ENCODE measurements around the gene MAG. TPM values are rescaled to one million over a fixed set of nuclear protein-coding genes. Genes with fewer than 3 reads are reported as not detected.

MAG gene
- total RNA-seq, 4 donors from 2014 or later, result 0.10 TPM; not detected in 3

DNA sequence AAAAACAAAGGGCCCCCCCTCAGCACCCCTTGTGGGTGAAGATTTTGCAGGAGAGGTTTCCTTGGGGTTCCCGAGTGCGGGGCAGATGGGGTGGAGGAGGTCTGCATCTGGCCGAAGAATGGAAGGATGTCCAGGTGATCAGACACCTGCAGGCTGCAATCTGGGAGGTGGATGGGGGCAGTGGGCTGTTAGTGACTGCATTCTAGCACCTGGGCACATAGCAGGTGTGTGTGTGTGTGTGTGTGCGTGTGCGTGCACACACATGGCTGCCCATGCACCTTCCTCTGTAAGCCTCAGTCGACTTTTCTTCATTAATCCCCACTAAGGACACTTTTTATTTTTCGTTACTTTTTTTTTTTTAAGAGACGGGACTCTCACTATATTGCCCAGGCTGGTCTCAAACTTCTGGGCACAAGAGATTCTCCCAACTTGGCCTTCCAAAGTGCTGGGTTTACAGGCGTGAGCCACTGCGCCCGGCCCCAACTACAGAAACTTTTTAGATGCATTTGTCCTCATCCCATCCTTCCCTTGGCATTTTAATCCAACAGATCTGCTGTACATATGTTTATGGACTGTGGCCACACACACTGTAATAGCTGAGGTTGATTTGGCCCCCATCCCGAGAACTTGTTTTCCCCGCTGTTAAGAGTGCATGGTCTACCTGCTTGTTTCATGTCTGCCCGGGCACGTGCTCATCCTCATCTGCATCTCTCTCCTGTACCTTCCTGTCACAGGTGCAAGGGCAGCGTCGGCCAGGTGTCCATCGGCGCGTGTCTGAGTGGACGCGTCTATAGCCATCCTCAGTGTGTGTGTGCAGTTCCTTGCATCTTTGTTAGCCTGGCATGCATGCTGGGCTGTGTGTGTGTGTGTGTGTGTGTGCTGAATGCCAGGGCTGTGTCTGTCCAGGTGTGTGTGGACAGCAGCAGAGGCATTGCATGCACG lies 731 bp downstream of the MAG start:
- H3K4me3 ChIP-seq (ENCODE audit: low read depth, poor library complexity, severe bottlenecking), result no peak overlapping the region
- no peak for DNase-seq (ENCODE audit: low spot score in 2 of 2)
- WGBS, 2 donors, result 35 to 38% methylated on average over 22 to 23 of the region's 23 CpGs
- intact Hi-C loops (cut with DNase I; ENCODE audit: low total_unique reads), result no loop called here
- TF ChIP-seq POLR2A (IDR thresholded peaks at IDR 0.05), result no peak
- TF ChIP-seq, protein P1, sequence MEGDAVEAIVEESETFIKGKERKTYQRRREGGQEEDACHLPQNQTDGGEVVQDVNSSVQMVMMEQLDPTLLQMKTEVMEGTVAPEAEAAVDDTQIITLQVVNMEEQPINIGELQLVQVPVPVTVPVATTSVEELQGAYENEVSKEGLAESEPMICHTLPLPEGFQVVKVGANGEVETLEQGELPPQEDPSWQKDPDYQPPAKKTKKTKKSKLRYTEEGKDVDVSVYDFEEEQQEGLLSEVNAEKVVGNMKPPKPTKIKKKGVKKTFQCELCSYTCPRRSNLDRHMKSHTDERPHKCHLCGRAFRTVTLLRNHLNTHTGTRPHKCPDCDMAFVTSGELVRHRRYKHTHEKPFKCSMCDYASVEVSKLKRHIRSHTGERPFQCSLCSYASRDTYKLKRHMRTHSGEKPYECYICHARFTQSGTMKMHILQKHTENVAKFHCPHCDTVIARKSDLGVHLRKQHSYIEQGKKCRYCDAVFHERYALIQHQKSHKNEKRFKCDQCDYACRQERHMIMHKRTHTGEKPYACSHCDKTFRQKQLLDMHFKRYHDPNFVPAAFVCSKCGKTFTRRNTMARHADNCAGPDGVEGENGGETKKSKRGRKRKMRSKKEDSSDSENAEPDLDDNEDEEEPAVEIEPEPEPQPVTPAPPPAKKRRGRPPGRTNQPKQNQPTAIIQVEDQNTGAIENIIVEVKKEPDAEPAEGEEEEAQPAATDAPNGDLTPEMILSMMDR (IDR thresholded peaks at IDR 0.05), result no peak

DNA sequence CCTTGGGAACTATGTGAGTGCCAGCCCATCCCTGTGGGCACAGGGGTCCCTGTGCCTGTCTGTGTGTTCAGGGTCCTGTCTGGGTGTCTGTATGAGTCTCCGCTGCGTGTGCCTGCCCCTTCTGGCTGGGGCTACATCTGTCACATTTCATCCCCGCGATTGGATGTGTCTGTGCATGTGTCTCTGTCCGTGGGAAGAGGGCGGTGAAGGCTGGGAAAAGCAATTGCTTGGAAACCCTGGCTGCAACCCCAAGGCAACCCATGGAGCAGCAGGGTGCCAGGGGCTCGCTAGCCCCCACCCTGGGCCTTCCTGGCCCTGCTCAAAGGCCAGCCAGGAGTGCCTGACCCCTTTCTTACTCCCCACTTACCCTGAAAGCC lies 1.4 kb downstream of the MAG start:
- 29 to 30% methylated on average over 6 to 7 of the region's 7 CpGs for WGBS, 2 donors
- DNase-seq (ENCODE audit: low spot score in 2 of 2), result no peak
- no peak for TF ChIP-seq POLR2A (IDR thresholded peaks at IDR 0.05)
- TF ChIP-seq, protein P1 (IDR thresholded peaks at IDR 0.05), result no peak
- no peak overlapping the region for H3K4me3 ChIP-seq (ENCODE audit: low read depth, poor library complexity, severe bottlenecking)
- intact Hi-C loops (cut with DNase I; ENCODE audit: low total_unique reads), result no loop called here

DNA sequence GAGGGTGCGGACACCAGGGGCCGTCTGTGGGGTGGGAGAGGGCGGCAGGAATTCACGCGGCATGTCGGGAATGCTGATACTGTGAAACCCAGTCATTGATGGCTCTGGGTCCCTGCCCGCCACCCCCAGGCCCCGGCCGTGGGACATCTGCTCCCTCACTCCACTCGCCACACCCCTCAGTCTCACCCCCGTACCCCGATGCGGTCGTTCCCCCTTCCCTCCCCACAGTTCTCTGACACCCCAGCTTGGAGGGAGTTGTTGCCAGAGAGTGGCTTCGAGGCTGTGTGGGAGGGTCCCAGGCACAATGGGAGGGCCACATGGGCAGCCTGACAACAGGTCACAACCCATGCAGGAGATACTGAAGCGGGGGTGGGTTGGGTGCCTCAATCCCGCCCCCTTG lies 1.8 kb downstream of the MAG start:
- WGBS, 2 donors, result 34 to 42% methylated on average over 17 of the region's 17 CpGs

DNA sequence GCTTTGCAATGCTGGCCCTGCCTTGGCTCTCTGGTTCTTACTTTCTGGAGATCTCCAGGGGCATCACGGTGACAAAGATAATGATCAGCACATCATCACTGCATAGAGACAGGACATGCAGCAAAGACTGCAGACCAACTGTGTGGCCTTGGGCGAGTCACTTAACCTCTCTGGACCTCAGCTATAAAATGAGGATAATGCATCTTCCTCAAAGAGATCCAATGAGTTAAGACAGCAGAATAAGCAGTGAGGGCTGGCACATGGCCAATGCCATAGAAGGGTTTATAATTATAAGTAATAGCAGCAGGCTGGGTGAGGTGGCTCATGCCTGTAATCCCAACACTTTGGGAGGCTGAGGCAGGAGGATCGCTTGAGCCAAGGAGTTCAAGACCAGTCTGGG lies 2.4 kb downstream of the MAG start:
- intact Hi-C loops (cut with DNase I; ENCODE audit: low total_unique reads), result no loop called here
- no peak for DNase-seq (ENCODE audit: low spot score in 2 of 2)
- no peak overlapping the region for H3K4me3 ChIP-seq (ENCODE audit: low read depth, poor library complexity, severe bottlenecking)
- TF ChIP-seq, protein P1 (IDR thresholded peaks at IDR 0.05), result no peak
- TF ChIP-seq POLR2A (IDR thresholded peaks at IDR 0.05), result no peak
- WGBS, 2 donors, result 58% methylated on average over 3 of the region's 3 CpGs

More for the DNA sequence above, 1.8 kb downstream of the MAG start:
- DNase-seq (ENCODE audit: low spot score in 2 of 2), result no peak
- intact Hi-C loops (cut with DNase I; ENCODE audit: low total_unique reads), result no loop called here
- H3K4me3 ChIP-seq (ENCODE audit: low read depth, poor library complexity, severe bottlenecking), result no peak overlapping the region
- TF ChIP-seq, protein P1 (IDR thresholded peaks at IDR 0.05), result no peak
- no peak for TF ChIP-seq POLR2A (IDR thresholded peaks at IDR 0.05)

DNA sequence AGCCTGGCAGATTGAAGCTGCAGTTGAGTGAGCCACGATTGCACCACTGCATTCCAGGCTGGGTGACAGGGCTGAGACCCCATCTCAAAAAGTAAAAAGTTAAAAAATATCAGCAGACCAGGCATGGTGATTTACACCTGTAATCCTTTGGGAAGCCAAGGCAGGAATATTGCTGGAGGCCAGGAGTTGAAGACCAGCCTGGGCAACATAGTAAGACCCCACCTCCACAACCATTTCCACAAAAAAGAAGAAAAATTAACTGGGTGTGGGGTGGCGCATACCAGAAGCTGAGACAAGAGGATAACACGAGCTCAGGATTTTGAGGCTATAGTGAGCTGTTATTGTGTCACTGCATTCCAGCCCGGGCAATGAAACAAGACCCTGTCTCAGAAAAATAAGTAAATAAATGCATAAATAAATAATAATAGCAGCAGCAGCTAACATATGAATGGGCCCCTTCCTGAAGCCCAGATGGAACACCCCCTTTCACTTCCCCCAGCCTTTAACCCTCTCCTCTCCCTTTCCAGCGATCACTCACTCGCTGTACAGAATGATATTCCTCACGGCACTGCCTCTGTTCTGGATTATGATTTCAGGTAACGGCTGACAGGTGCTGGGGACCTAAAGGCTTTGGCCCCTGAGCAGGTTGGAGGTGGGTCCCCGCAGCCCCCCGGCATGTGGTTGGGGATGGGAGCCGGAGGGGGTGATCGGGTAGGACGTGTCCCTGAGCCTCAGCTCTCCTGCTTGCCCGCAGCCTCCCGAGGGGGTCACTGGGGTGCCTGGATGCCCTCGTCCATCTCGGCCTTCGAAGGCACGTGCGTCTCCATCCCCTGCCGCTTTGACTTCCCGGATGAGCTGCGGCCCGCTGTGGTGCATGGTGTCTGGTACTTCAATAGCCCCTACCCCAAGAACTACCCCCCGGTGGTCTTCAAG lies 3.2 kb downstream of the MAG start:
- no peak for DNase-seq (ENCODE audit: low spot score in 2 of 2)
- 61 to 64% methylated on average over 20 to 25 of the region's 25 CpGs for WGBS, 2 donors
- H3K4me3 ChIP-seq (ENCODE audit: low read depth, poor library complexity, severe bottlenecking), result no peak overlapping the region
- TF ChIP-seq, protein P1 (IDR thresholded peaks at IDR 0.05), result no peak
- TF ChIP-seq POLR2A (IDR thresholded peaks at IDR 0.05), result no peak
- intact Hi-C loops (cut with DNase I; ENCODE audit: low total_unique reads), result no loop called here
